ENCODE data around the gene PLEKHG2.
"Not testable (repeated sequence)": the region's sequence is repeated elsewhere in the genome, so short reads cannot be mapped to it uniquely, and the experiment has no call there.

DNA sequence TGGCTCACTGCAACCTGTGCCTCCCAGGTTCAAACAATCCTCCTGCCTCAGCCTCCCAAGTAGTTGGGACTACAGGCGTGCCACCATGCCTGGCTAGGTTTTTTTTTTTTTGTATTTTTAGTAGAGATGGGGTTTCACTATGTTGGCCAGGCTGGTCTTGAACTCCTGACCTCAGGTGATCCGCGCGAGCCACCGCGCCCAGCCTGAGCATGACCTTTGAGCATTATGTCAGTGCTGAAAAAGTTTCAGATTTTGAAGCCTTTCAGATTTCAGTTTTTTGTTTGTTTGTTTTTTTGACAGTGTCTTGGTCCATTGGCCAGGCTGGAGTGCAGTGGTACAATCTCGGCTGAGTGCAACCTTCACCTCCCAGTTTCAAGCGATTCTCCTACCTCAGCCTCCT, 38.8 kb downstream of the PLEKHG2 start:
- TF ChIP-seq, protein P1, sequence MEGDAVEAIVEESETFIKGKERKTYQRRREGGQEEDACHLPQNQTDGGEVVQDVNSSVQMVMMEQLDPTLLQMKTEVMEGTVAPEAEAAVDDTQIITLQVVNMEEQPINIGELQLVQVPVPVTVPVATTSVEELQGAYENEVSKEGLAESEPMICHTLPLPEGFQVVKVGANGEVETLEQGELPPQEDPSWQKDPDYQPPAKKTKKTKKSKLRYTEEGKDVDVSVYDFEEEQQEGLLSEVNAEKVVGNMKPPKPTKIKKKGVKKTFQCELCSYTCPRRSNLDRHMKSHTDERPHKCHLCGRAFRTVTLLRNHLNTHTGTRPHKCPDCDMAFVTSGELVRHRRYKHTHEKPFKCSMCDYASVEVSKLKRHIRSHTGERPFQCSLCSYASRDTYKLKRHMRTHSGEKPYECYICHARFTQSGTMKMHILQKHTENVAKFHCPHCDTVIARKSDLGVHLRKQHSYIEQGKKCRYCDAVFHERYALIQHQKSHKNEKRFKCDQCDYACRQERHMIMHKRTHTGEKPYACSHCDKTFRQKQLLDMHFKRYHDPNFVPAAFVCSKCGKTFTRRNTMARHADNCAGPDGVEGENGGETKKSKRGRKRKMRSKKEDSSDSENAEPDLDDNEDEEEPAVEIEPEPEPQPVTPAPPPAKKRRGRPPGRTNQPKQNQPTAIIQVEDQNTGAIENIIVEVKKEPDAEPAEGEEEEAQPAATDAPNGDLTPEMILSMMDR (IDR thresholded peaks at IDR 0.05 in 4 of 5, conservative IDR thresholded peaks at IDR 0.05 in 1 of 5), result not testable (repeated sequence)
- not testable (repeated sequence) for TF ChIP-seq POLR2A (IDR thresholded peaks at IDR 0.05)
